ENCODE results near the gene STARD10. TPM values are rescaled to one million over a fixed set of nuclear protein-coding genes. Genes with fewer than 3 reads are reported as not detected.

The STARD10 gene
- total and polyA plus RNA-seq, 3 donors from 2014 or later: 130 to 379 (median 202) TPM

DNA sequence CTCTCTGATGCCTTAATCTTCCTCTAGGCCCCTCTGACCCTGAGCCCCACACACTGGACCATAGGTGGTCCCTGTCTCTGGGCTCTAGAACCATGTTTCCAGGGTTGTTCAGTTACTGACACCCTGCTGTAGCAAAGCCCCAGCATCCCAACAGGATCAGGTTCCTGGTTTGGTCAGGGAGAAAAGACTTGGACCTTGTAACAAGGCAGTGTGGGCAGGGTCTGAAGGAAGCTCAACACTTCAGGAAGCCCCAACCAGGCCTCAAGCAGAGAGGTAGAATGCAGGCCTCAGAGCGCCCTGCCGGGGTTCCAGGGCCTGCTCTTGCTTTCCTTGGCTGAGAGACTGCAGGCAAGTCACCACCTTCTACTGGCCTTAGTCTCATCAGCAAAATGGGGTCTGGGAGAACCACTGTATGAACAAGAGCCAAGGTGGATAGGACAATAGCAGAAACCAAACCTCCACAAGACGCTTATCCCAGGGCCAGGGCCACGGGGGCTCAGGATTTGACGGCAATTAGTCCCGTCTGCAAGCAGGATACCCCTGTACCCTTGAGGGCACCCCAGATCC, 46.5 kb downstream of the STARD10 start:
- intact Hi-C loops (cut with DNase I; ENCODE audit: low total_unique reads): no loop called here
- H3K27ac ChIP-seq: no peak overlapping the region

GRCh38 chr11:72746821-72747220, 47.0 kb downstream of the STARD10 start:
- TF ChIP-seq POLR2A (IDR thresholded peaks at IDR 0.05): no peak
- no peak for TF ChIP-seq CTCF (IDR thresholded peaks at IDR 0.05)
- no peaks in the 10 kb centered on the region for H3K27me3 ChIP-seq
- H3K27ac ChIP-seq: no peak overlapping the region
- intact Hi-C loops (cut with DNase I; ENCODE audit: low total_unique reads): no loop called here
- H3K36me3 ChIP-seq (ENCODE audit: low read depth, missing control alignments): no peaks in the 10 kb centered on the region
- DNase-seq: no peak
- H3K4me3 ChIP-seq: no peak overlapping the region
- no peaks in the 10 kb centered on the region for H3K9me3 ChIP-seq
- 94 to 96% methylated on average over 3 of the region's 3 CpGs for WGBS, 2 donors
- H3K4me1 ChIP-seq: no peaks in the 10 kb centered on the region

More for the DNA sequence above, 46.5 kb downstream of the STARD10 start:
- Histone ChIP-seq H3K27me3 (no peaks in the 10 kb centered on the region), H3K9me3 (no peaks in the 10 kb centered on the region), H3K4me1 (no peaks in the 10 kb centered on the region), H3K4me3 (no peak overlapping the region), H3K36me3 (ENCODE audit: low read depth, missing control alignments) (no peaks in the 10 kb centered on the region)
- TF ChIP-seq POLR2A (IDR thresholded peaks at IDR 0.05) (no peak), CTCF (IDR thresholded peaks at IDR 0.05) (no peak)
- DNase-seq: no peak
- WGBS, 2 donors: 81 to 94% methylated on average over 4 to 6 of the region's 6 CpGs

DNA sequence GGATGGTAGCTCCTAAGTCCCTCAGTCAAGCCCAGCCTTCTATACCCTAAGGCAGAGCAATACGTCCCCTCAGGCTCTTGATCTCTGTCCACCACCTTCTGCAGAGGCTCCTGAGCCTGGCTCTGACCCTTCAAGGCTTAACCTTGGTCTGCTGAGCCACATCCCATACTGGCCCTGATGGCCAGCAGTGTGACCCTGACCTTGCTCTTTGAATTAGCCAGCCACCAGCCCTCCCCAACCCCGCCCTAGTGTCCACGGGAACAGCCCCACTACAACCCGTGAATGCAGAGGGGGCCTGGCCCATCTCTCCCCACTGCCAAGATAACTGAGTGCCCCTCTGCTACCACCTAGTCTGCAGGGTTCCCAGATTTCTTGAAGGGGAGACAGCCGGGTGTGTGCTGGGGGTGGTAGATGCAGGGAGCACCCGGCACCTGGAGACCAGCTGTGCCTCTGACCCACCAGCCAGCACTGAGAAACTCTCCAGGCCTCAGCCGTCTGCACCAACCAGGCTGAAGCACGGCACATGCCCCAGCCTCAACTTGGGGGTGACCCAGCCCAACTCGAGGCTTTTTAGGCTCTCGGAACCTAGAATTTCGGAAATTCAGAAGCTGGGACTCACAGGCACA, 47.8 kb downstream of the STARD10 start:
- DNase-seq: no peak
- H3K4me1 ChIP-seq: no peaks in the 10 kb centered on the region

DNA sequence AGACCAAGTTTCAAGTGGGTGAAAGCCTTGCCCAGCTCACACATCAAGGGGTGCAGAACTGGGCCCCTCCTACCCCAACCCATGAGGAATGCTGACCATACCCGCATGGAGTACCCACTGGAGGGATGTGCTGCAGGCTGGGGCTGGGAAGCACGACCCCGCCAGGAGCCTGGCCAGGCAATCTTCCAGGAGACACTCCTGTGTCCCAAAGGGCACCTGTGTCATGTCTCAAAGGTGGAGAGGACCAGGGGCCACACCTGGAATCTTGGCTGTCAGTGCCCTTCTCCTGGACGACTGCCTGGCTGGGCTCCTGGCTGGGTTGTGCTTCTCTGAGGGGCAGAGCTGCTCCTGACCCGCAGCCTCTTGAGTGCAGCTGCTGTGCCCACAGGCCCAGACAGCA, 48.3 kb downstream of the STARD10 start:
- H3K4me1 ChIP-seq: no peaks in the 10 kb centered on the region
- intact Hi-C loops (cut with DNase I; ENCODE audit: low total_unique reads): no loop called here
- H3K4me3 ChIP-seq: no peak overlapping the region
- no peaks in the 10 kb centered on the region for H3K27me3 ChIP-seq
- no peak overlapping the region for H3K27ac ChIP-seq
- H3K9me3 ChIP-seq: no peaks in the 10 kb centered on the region
- H3K36me3 ChIP-seq (ENCODE audit: low read depth, missing control alignments): no peaks in the 10 kb centered on the region
- DNase-seq: no peak
- 96 to 97% methylated on average over 4 to 5 of the region's 5 CpGs for WGBS, 2 donors
- TF ChIP-seq POLR2A (IDR thresholded peaks at IDR 0.05): no peak
- TF ChIP-seq CTCF (IDR thresholded peaks at IDR 0.05): no peak

More for the DNA sequence above, 47.8 kb downstream of the STARD10 start:
- Histone ChIP-seq H3K27me3 (no peaks in the 10 kb centered on the region), H3K36me3 (ENCODE audit: low read depth, missing control alignments) (no peaks in the 10 kb centered on the region), H3K4me3 (no peak overlapping the region), H3K27ac (no peak overlapping the region), H3K9me3 (no peaks in the 10 kb centered on the region)
- 79 to 87% methylated on average over 11 of the region's 11 CpGs for WGBS, 2 donors
- TF ChIP-seq CTCF (IDR thresholded peaks at IDR 0.05) (no peak), POLR2A (IDR thresholded peaks at IDR 0.05) (no peak)
- intact Hi-C loops (cut with DNase I; ENCODE audit: low total_unique reads): no loop called here

GRCh38 chr11:72744474-72744873, 49.4 kb downstream of the STARD10 start:
- no peaks in the 10 kb centered on the region for H3K4me1 ChIP-seq
- no peaks in the 10 kb centered on the region for H3K27me3 ChIP-seq
- no peak overlapping the region for H3K4me3 ChIP-seq
- H3K9me3 ChIP-seq: no peaks in the 10 kb centered on the region
- DNase-seq: no peak
- 90 to 96% methylated on average over 5 to 6 of the region's 6 CpGs for WGBS, 2 donors
- H3K36me3 ChIP-seq (ENCODE audit: low read depth, missing control alignments): no peaks in the 10 kb centered on the region
- no peak overlapping the region for H3K27ac ChIP-seq
- TF ChIP-seq POLR2A (IDR thresholded peaks at IDR 0.05): no peak
- TF ChIP-seq CTCF (IDR thresholded peaks at IDR 0.05): no peak
- intact Hi-C loops (cut with DNase I; ENCODE audit: low total_unique reads): no loop called here

All from testis (tissue), 3 donors.